Caco-2 (cell line): ENCODE data around the gene EPX. TPM values are rescaled to one million over a fixed set of nuclear protein-coding genes. Genes with fewer than 3 reads are reported as not detected.

Experiments
- BruUV-seq: library from RNA; stranded (reverse); fragments of 400-500 nt; replicated peaks from 2 replicates; lab custom pipeline; 2021; lab: Mats Ljungman, UMichigan
- CTCF ChIA-PET: fragments of 300-600 bp; sonication (Branson Sonifier 250); formaldehyde crosslinking; loops from one replicate; lab custom pipeline; 2022; ENCODE audit warnings: antibody characterized with exemption; lab: Charles Lee
- POLR2A ChIA-PET: fragments of 300-600 bp; sonication (Branson Sonifier 250); formaldehyde crosslinking; loops from one replicate; lab custom pipeline; 2022; ENCODE audit warnings: antibody characterized with exemption; lab: Charles Lee
- DNase-seq, 2 experiments: peaks; one replicate each; pipeline versions ENCODE4 v3.0.0 to v3.0.0-alpha.2; 2020 to 2022
- H3K27me3 ChIP-seq: replicated peaks from 2 replicates; pipeline ENCODE4 v1.6.0; 2011; ENCODE audit warnings: low read length; ENCODE audit not compliant: control insufficient read depth, insufficient read depth
- H3K36me3 ChIP-seq: 2 replicates; pipeline ENCODE4 v1.5.1; 2011; ENCODE audit warnings: low read length; ENCODE audit not compliant: control insufficient read depth, insufficient read depth
- H3K4me1 ChIP-seq: fragments of 250-450 bp; sonication (Bioruptor Pico); 2 replicates; pipeline ENCODE4 v1.5.1; 2020; ENCODE audit warnings: mild to moderate bottlenecking
- H3K4me3 ChIP-seq: 2 replicates; pipeline ENCODE4 v1.5.1; 2011; ENCODE audit warnings: low read depth, mild to moderate bottlenecking, control low read depth, low read length
- H3K9me3 ChIP-seq: fragments of 250-450 bp; sonication (Bioruptor Pico); 2 replicates; pipeline ENCODE4 v1.5.1; 2020; ENCODE audit warnings: mild to moderate bottlenecking, moderate library complexity
- H3K27ac Mint-ChIP-seq: one replicate; pipeline ENCODE4 v1.8.0; 2022; ENCODE audit warnings: mixed read lengths; ENCODE audit not compliant: unreplicated experiment
- H3K27me3 Mint-ChIP-seq: one replicate; pipeline ENCODE4 v1.8.0; 2022; ENCODE audit warnings: mixed read lengths; ENCODE audit not compliant: insufficient read depth, unreplicated experiment
- H3K36me3 Mint-ChIP-seq: one replicate; pipeline ENCODE4 v1.8.0; 2022; ENCODE audit warnings: mild to moderate bottlenecking, mixed read lengths; ENCODE audit not compliant: insufficient read depth, unreplicated experiment
- H3K4me1 Mint-ChIP-seq: one replicate; pipeline ENCODE4 v1.8.0; 2022; ENCODE audit warnings: low read depth, mixed read lengths; ENCODE audit not compliant: unreplicated experiment
- H3K4me3 Mint-ChIP-seq: one replicate; pipeline ENCODE4 v1.8.0; 2022; ENCODE audit warnings: mild to moderate bottlenecking, moderate library complexity, mixed read lengths; ENCODE audit not compliant: unreplicated experiment
- H3K9me3 Mint-ChIP-seq: one replicate; pipeline ENCODE4 v1.8.0; 2022; ENCODE audit warnings: mixed read lengths; ENCODE audit not compliant: unreplicated experiment
- CTCF ChIP-seq, 2 experiments: fragments of 200-600 bp in 1 of 2; IDR thresholded peaks; 1 replicate in 1 of 2; 2 replicates in 1 of 2; pipeline versions ENCODE4 v1.5.1 to v1.8.0; 2011 to 2022; ENCODE audit warnings: antibody characterized with exemption in 1 of 2, control low read depth in 1 of 2, inconsistent platforms in 1 of 2, low read depth in 1 of 2, low read length in 1 of 2, mild to moderate bottlenecking in 1 of 2, moderate library complexity in 1 of 2; ENCODE audit not compliant: insufficient read depth in 1 of 2, severe bottlenecking in 1 of 2, unreplicated experiment in 1 of 2
- intact Hi-C: fragments of 100-400 bp; cut with micrococcal nuclease; formaldehyde crosslinking; loops from one replicate; pipeline ENCODE4 v1.10.0; 2022; ENCODE audit not compliant: unreplicated experiment
- total RNA-seq: library from RNA; stranded (reverse); gene quantifications from 2 replicates; pipeline ENCODE4 v1.2.3, GENCODE V29; 2022

Gene EPX
- total RNA-seq, 1 experiment from 2014 or later = not detected

- Mint-ChIP-seq H3K27ac (no peak overlapping the region), H3K4me3 (no peak overlapping the region), H3K36me3 (no peaks in the 10 kb centered on the region), H3K4me1 (peaks cover 10% of the 10 kb centered on the region), H3K27me3 (no peaks in the 10 kb centered on the region), H3K9me3 (no peaks in the 10 kb centered on the region)
- Histone ChIP-seq H3K27me3 (no peaks in the 10 kb centered on the region), H3K36me3 (peaks cover 2% of the 10 kb centered on the region; the same call in 1 of the 2 replicates), H3K9me3 (no peaks in the 10 kb centered on the region), H3K4me3 (no peak overlapping the region), H3K4me1 (peaks cover 18% of the 10 kb centered on the region)
- intact Hi-C loops = no loop called here
- ChIA-PET CTCF (no interaction called here), POLR2A (no interaction called here)
- no TSS peak for BruUV-seq
- TF ChIP-seq CTCF (IDR thresholded peaks at IDR 0.05; ENCODE audit: insufficient read depth in 1 of 2, low read depth in 1 of 2, low read length in 1 of 2, severe bottlenecking in 1 of 2, unreplicated experiment in 1 of 2) = no peak
- DNase-seq = no peak
Measured at GRCh38 chr17:58207451-58207850, 14.9 kb downstream of the EPX start.

- peaks cover 2% of the 10 kb centered on the region; the same call in 1 of the 2 replicates for H3K36me3 ChIP-seq
- Mint-ChIP-seq H3K4me1 (peaks cover 10% of the 10 kb centered on the region), H3K27ac (peak overlapping the region; percentile 60), H3K4me3 (no peak overlapping the region), H3K9me3 (no peaks in the 10 kb centered on the region), H3K27me3 (no peaks in the 10 kb centered on the region), H3K36me3 (no peaks in the 10 kb centered on the region)
- POLR2A ChIA-PET = no interaction called here
- BruUV-seq = TSS peak; percentile 8
- CTCF ChIA-PET = no interaction called here
- no peak for DNase-seq
- no peak for TF ChIP-seq CTCF (IDR thresholded peaks at IDR 0.05; ENCODE audit: insufficient read depth in 1 of 2, low read depth in 1 of 2, low read length in 1 of 2, severe bottlenecking in 1 of 2, unreplicated experiment in 1 of 2)
- H3K9me3 ChIP-seq = no peaks in the 10 kb centered on the region
- peaks cover 18% of the 10 kb centered on the region for H3K4me1 ChIP-seq
- intact Hi-C loops = no loop called here
- no peaks in the 10 kb centered on the region for H3K27me3 ChIP-seq
- no peak overlapping the region for H3K4me3 ChIP-seq
Measured at GRCh38 chr17:58208344-58208743, 15.8 kb downstream of the EPX start.

- BruUV-seq = no TSS peak
- Histone ChIP-seq H3K36me3 (peaks cover 2% of the 10 kb centered on the region), H3K4me1 (peaks cover 18% of the 10 kb centered on the region), H3K4me3 (no peak overlapping the region), H3K27me3 (no peaks in the 10 kb centered on the region), H3K9me3 (no peaks in the 10 kb centered on the region)
- ChIA-PET CTCF (no interaction called here), POLR2A (interaction anchor here (0.6 kb wide), 2 partner anchors 373 to 438 kb away, joined by 3 read pairs; no protein-coding TSS in a partner anchor)
- no peak overlapping the region for H3K4me3 Mint-ChIP-seq
- no peaks in the 10 kb centered on the region for H3K36me3 Mint-ChIP-seq
- H3K9me3 Mint-ChIP-seq = no peaks in the 10 kb centered on the region
- intact Hi-C loops = no loop called here
- DNase-seq = peak in 1 of 2 experiments; percentile 42
- no peaks in the 10 kb centered on the region for H3K27me3 Mint-ChIP-seq
- no peak overlapping the region for H3K27ac Mint-ChIP-seq
- H3K4me1 Mint-ChIP-seq = peaks cover 10% of the 10 kb centered on the region
- peak; percentile 42 to 53 for TF ChIP-seq CTCF (IDR thresholded peaks at IDR 0.05; ENCODE audit: insufficient read depth in 1 of 2, low read depth in 1 of 2, low read length in 1 of 2, severe bottlenecking in 1 of 2, unreplicated experiment in 1 of 2)
Measured at GRCh38 chr17:58210922-58211321, 18.4 kb downstream of the EPX start.
